ENCODE results near the gene RGS5. TPM values are rescaled to one million over a fixed set of nuclear protein-coding genes. Genes with fewer than 3 reads are reported as not detected.

The RGS5 gene
- total RNA-seq, 2 experiments from 2014 or later: 0.88 to 1.2 TPM

DNA sequence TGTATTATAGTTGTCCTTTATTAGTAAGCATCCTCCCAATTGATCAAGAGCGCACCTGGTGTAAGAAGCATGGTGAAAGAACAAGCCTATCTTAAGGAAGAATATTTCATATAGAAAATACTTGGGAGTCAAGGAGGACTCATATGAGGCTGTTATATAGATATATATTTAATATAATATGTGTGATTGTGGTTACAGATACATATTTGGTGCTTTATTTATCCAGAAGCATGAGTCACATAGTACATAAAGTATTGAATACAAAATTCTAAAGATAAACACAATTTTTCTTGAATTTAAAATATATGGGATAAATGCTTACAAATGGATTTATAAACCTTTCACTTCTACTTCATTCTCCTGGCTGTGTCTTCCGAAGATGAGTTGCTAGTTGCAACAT lies 60.6 kb downstream of the RGS5 start:
- BruUV-seq (replicated peaks): no TSS peak
- H3K4me1 ChIP-seq (ENCODE audit: insufficient read depth, low read length, poor library complexity, severe bottlenecking): no peaks in the 10 kb centered on the region
- intact Hi-C loops (cut with micrococcal nuclease; ENCODE audit: unreplicated experiment): no loop called here

GRCh38 chr1:163141556-163141955 lies 61.2 kb downstream of the RGS5 start:
- DNase-seq (ENCODE audit: low spot score): no peak
- ChIA-PET POLR2A (no interaction called here), CTCF (ENCODE audit: unreplicated experiment) (no interaction called here)
- H3K79me2 ChIP-seq (ENCODE audit: insufficient read depth, low read depth, low read length): no peaks in the 10 kb centered on the region
- no peaks in the 10 kb centered on the region for H3K9me3 ChIP-seq (ENCODE audit: low read length)
- TF ChIP-seq EZH2phosphoT487 (IDR thresholded peaks at IDR 0.05; ENCODE audit: borderline replicate concordance, low read depth, low read length) (no peak), CTCF (conservative IDR thresholded peaks at IDR 0.05; ENCODE audit: low read length) (no peak)
- no peak overlapping the region for H3K27ac ChIP-seq (ENCODE audit: low read depth, low read length, poor library complexity, severe bottlenecking)
- intact Hi-C loops (cut with micrococcal nuclease; ENCODE audit: unreplicated experiment): no loop called here
- no peaks in the 10 kb centered on the region for H3K4me1 ChIP-seq (ENCODE audit: insufficient read depth, low read length, poor library complexity, severe bottlenecking)
- no peak overlapping the region for H2AFZ ChIP-seq (ENCODE audit: low read length)
- no peak overlapping the region for H3K4me3 ChIP-seq (ENCODE audit: low read depth, low read length, poor library complexity, severe bottlenecking)
- BruUV-seq (replicated peaks): no TSS peak
- H3K9me2 ChIP-seq (ENCODE audit: insufficient read depth, low read length): no peaks in the 10 kb centered on the region
- no peaks in the 10 kb centered on the region for H3K36me3 ChIP-seq (ENCODE audit: insufficient read depth, low read length)
- H4K20me1 ChIP-seq (ENCODE audit: insufficient read depth, low read length): no peaks in the 10 kb centered on the region
- H3K4me2 ChIP-seq (ENCODE audit: low read length): no peak overlapping the region

More for the DNA sequence above, 60.6 kb downstream of the RGS5 start:
- no peaks in the 10 kb centered on the region for H3K36me3 ChIP-seq (ENCODE audit: insufficient read depth, low read length)
- no peak for DNase-seq (ENCODE audit: low spot score)
- no peak overlapping the region for H3K4me2 ChIP-seq (ENCODE audit: low read length)
- no peaks in the 10 kb centered on the region for H3K79me2 ChIP-seq (ENCODE audit: insufficient read depth, low read depth, low read length)
- H2AFZ ChIP-seq (ENCODE audit: low read length): no peak overlapping the region
- CTCF ChIA-PET (ENCODE audit: unreplicated experiment): no interaction called here
- no peaks in the 10 kb centered on the region for H3K9me2 ChIP-seq (ENCODE audit: insufficient read depth, low read length)
- POLR2A ChIA-PET: no interaction called here
- H3K4me3 ChIP-seq (ENCODE audit: low read depth, low read length, poor library complexity, severe bottlenecking): no peak overlapping the region
- H3K9me3 ChIP-seq (ENCODE audit: low read length): no peaks in the 10 kb centered on the region
- TF ChIP-seq CTCF (conservative IDR thresholded peaks at IDR 0.05; ENCODE audit: low read length): no peak
- no peak for TF ChIP-seq EZH2phosphoT487 (IDR thresholded peaks at IDR 0.05; ENCODE audit: borderline replicate concordance, low read depth, low read length)
- no peaks in the 10 kb centered on the region for H4K20me1 ChIP-seq (ENCODE audit: insufficient read depth, low read length)
- no peak overlapping the region for H3K27ac ChIP-seq (ENCODE audit: low read depth, low read length, poor library complexity, severe bottlenecking)

DNA sequence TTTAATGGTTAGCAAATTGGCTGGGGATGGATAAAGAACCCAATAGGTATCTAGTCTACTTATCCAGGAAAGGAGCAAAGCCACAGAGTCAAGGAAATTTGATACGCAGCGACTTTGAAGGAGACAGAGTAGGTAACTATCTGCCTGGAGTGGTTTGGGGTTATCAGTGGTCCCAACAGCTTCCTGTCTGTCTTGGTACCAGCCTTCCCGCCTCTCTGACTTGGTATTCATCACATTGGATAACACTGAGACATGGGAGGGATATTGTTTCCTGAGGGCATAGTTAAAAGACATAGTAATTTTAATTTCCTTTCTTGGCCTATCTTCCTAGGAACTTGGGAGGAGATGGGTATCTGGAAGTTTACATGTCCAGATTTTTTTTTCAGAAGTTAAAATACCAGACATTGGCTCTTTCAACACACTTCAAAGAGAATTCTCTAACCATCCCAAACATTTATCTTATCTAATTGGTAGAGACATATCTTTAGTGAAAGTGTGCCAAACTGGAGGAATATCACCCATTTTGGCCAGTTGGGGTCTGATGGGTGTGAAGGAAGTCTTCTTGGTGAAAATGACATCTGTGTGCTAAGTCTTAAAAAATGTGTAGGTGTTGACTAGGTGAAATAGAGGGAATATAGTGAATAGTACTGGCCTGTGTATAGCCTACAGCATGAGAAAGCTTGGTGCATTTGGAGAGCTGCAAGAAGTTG lies 65.0 kb downstream of the RGS5 start:
- no peak for TF ChIP-seq CTCF (conservative IDR thresholded peaks at IDR 0.05; ENCODE audit: low read length)
- TF ChIP-seq EZH2phosphoT487 (IDR thresholded peaks at IDR 0.05; ENCODE audit: borderline replicate concordance, low read depth, low read length): no peak
- Histone ChIP-seq H3K36me3 (ENCODE audit: insufficient read depth, low read length) (no peaks in the 10 kb centered on the region), H3K27ac (ENCODE audit: low read depth, low read length, poor library complexity, severe bottlenecking) (no peak overlapping the region), H3K9me2 (ENCODE audit: insufficient read depth, low read length) (no peaks in the 10 kb centered on the region), H4K20me1 (ENCODE audit: insufficient read depth, low read length) (no peaks in the 10 kb centered on the region), H3K79me2 (ENCODE audit: insufficient read depth, low read depth, low read length) (no peaks in the 10 kb centered on the region), H3K4me2 (ENCODE audit: low read length) (no peak overlapping the region), H3K9me3 (ENCODE audit: low read length) (no peaks in the 10 kb centered on the region), H3K4me1 (ENCODE audit: insufficient read depth, low read length, poor library complexity, severe bottlenecking) (no peaks in the 10 kb centered on the region), H3K4me3 (ENCODE audit: low read depth, low read length, poor library complexity, severe bottlenecking) (no peak overlapping the region), H2AFZ (ENCODE audit: low read length) (no peak overlapping the region)
- no TSS peak for BruUV-seq (replicated peaks)
- ChIA-PET POLR2A (interaction anchor here (0.7 kb wide), 1 partner anchor 47 kb away, joined by 3 read pairs; no protein-coding TSS in a partner anchor), CTCF (ENCODE audit: unreplicated experiment) (no interaction called here)
- intact Hi-C loops (cut with micrococcal nuclease; ENCODE audit: unreplicated experiment): no loop called here
- DNase-seq (ENCODE audit: low spot score): no peak

All from OCI-LY7 (cell line).